Stimulated activated memory B cell treated with anti-CD40 and anti-IgM and Interleukin-4, amounts not matched to agents 10 μg/mL and 1 μg/mL and 100 μg/mL, for 72 hours (primary cell): ENCODE data around the gene METTL4.

ENCODE experiments used
- ATAC-seq: fragments of 150-1000 bp; cut with Tn5 transposase; 2 replicates; pipeline ENCODE4 v1.10.0; 2021
- H3K27ac Mint-ChIP-seq: one replicate; pipeline ENCODE4 v1.8.0; 2022; ENCODE audit warnings: mild to moderate bottlenecking, mixed read lengths
- H3K27me3 Mint-ChIP-seq: one replicate; pipeline ENCODE4 v1.8.0; 2022; ENCODE audit warnings: mixed read lengths
- H3K36me3 Mint-ChIP-seq: one replicate; pipeline ENCODE4 v1.8.0; 2022; ENCODE audit warnings: mixed read lengths
- H3K4me1 Mint-ChIP-seq: one replicate; pipeline ENCODE4 v1.8.0; 2022; ENCODE audit warnings: mixed read lengths
- H3K4me3 Mint-ChIP-seq: one replicate; pipeline ENCODE4 v1.8.0; 2022; ENCODE audit warnings: mild to moderate bottlenecking, moderate library complexity, mixed read lengths
- H3K9me3 Mint-ChIP-seq: one replicate; pipeline ENCODE4 v1.8.0; 2022; ENCODE audit warnings: mixed read lengths

The METTL4 gene

DNA sequence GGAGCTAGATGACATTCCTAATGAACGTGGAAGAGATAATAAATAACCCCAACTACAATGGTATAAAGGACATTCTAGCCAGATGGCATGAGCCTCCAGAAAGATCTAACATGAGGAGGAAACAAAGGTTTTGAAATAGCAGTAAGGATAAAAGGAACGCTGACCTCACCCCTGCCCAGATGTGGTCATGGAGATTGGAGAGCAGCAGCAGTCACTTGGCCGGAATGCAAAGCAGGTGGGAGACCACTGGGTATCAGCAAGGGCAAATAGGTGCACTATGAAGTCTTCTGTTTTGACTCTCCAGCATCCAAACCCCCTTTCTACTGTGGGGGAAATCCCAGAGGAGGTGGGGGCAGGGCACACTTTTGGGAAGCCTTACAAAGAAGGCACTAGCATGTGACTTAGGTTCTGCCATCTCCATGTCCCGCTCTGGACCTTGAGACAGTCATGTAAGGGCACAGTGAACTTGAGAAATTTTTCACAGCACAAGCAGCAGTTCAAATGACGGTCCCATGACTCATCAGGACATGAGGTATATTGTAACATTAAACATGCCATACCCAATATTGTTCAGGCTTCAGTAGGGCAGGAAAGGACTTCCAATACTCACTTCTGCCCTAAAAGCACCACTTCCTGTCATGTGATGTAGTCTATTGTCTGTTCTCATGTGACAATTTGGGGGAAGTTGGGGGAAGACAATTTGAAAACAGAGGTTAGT lies 55.2 kb downstream of the METTL4 start:
- H3K27ac Mint-ChIP-seq = no peak overlapping the region
- ATAC-seq = peak; percentile 50
- H3K9me3 Mint-ChIP-seq = no peaks in the 10 kb centered on the region
- peaks cover 8% of the 10 kb centered on the region for H3K36me3 Mint-ChIP-seq
- peaks cover 13% of the 10 kb centered on the region for H3K4me1 Mint-ChIP-seq
- no peak overlapping the region for H3K4me3 Mint-ChIP-seq
- H3K27me3 Mint-ChIP-seq = no peaks in the 10 kb centered on the region

GRCh38 chr18:2515171-2515787 lies 56.0 kb downstream of the METTL4 start:
- H3K4me3 Mint-ChIP-seq = no peak overlapping the region
- ATAC-seq = no peak
- H3K27ac Mint-ChIP-seq = no peak overlapping the region
- H3K4me1 Mint-ChIP-seq = peaks cover 13% of the 10 kb centered on the region
- peaks cover 8% of the 10 kb centered on the region for H3K36me3 Mint-ChIP-seq
- H3K27me3 Mint-ChIP-seq = no peaks in the 10 kb centered on the region
- H3K9me3 Mint-ChIP-seq = no peaks in the 10 kb centered on the region

- H3K27ac Mint-ChIP-seq = no peak overlapping the region
- H3K27me3 Mint-ChIP-seq = no peaks in the 10 kb centered on the region
- H3K4me3 Mint-ChIP-seq = no peak overlapping the region
- peaks cover 8% of the 10 kb centered on the region for H3K36me3 Mint-ChIP-seq
- ATAC-seq = no peak
- no peaks in the 10 kb centered on the region for H3K9me3 Mint-ChIP-seq
- H3K4me1 Mint-ChIP-seq = peaks cover 13% of the 10 kb centered on the region
These were observed 57.7 kb downstream of the METTL4 start for GRCh38 chr18:2513616-2514015.

GRCh38 chr18:2512059-2512458 lies 59.2 kb downstream of the METTL4 start:
- peaks cover 13% of the 10 kb centered on the region for H3K4me1 Mint-ChIP-seq
- no peak for ATAC-seq
- peaks cover 8% of the 10 kb centered on the region for H3K36me3 Mint-ChIP-seq
- H3K4me3 Mint-ChIP-seq = no peak overlapping the region
- no peaks in the 10 kb centered on the region for H3K27me3 Mint-ChIP-seq
- H3K9me3 Mint-ChIP-seq = no peaks in the 10 kb centered on the region
- H3K27ac Mint-ChIP-seq = no peak overlapping the region

DNA sequence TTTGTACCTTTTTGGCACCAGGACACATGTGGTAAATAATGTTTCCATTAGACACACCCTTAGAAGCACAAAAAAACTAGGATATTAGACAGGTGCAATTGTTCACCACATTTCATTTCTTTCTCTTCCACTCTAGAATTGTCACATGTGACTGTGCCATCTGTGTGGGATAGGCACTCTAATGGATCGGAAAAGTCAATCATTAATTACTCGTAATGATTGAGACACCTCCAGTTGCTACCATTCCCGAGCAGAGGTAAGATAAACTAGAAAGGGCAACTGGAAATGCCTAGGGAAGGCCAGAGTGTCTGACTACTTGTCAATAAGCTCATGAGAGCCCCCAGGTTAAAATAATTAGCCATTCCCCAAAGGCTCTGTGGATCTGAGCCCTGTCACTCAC lies 59.9 kb downstream of the METTL4 start:
- Mint-ChIP-seq H3K27me3 (no peaks in the 10 kb centered on the region), H3K4me3 (no peak overlapping the region), H3K9me3 (no peaks in the 10 kb centered on the region), H3K36me3 (peaks cover 8% of the 10 kb centered on the region), H3K4me1 (peaks cover 13% of the 10 kb centered on the region), H3K27ac (no peak overlapping the region)
- no peak for ATAC-seq

GRCh38 chr18:2510416-2510815 lies 60.9 kb downstream of the METTL4 start:
- no peak for ATAC-seq
- Mint-ChIP-seq H3K4me3 (no peak overlapping the region), H3K4me1 (peaks cover 5% of the 10 kb centered on the region), H3K27me3 (no peaks in the 10 kb centered on the region), H3K27ac (no peak overlapping the region), H3K9me3 (no peaks in the 10 kb centered on the region), H3K36me3 (peaks cover 3% of the 10 kb centered on the region)

GRCh38 chr18:2508678-2509077 lies 62.6 kb downstream of the METTL4 start:
- Mint-ChIP-seq H3K4me1 (no peaks in the 10 kb centered on the region), H3K36me3 (no peaks in the 10 kb centered on the region), H3K27ac (no peak overlapping the region), H3K9me3 (no peaks in the 10 kb centered on the region), H3K4me3 (no peak overlapping the region), H3K27me3 (no peaks in the 10 kb centered on the region)
- ATAC-seq = no peak

DNA sequence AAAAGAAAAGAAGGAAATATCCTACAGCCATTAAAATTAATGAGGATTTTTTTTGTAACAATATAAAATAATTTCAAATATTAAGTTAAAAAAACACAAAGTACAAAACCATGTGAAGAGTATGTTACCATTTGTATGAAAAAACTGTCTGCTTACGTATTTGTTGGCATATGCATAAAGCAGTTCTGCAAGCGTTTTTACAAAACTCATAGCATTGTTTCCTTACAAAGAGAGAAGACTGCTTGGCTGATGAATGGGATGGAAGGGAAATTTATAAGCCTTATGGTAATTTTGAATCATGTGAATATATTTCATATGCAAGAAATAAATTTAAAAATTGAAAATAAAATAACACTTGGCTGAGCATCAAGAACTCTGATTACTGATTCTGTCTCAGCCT lies 63.1 kb downstream of the METTL4 start:
- Mint-ChIP-seq H3K4me3 (no peak overlapping the region), H3K4me1 (peaks cover under 1% of the 10 kb centered on the region), H3K27ac (no peak overlapping the region), H3K9me3 (no peaks in the 10 kb centered on the region), H3K36me3 (no peaks in the 10 kb centered on the region), H3K27me3 (no peaks in the 10 kb centered on the region)
- no peak for ATAC-seq

- Mint-ChIP-seq H3K9me3 (no peaks in the 10 kb centered on the region), H3K36me3 (no peaks in the 10 kb centered on the region), H3K4me1 (peaks cover 7% of the 10 kb centered on the region), H3K27me3 (no peaks in the 10 kb centered on the region), H3K4me3 (no peak overlapping the region), H3K27ac (no peak overlapping the region)
- ATAC-seq = no peak
These were observed 66.7 kb downstream of the METTL4 start for GRCh38 chr18:2504642-2505041.

- H3K36me3 Mint-ChIP-seq = no peaks in the 10 kb centered on the region
- H3K9me3 Mint-ChIP-seq = no peaks in the 10 kb centered on the region
- H3K4me3 Mint-ChIP-seq = no peak overlapping the region
- no peak for ATAC-seq
- peaks cover 7% of the 10 kb centered on the region for H3K4me1 Mint-ChIP-seq
- no peaks in the 10 kb centered on the region for H3K27me3 Mint-ChIP-seq
- H3K27ac Mint-ChIP-seq = no peak overlapping the region
These were observed 68.4 kb downstream of the METTL4 start for GRCh38 chr18:2502880-2503279.

DNA sequence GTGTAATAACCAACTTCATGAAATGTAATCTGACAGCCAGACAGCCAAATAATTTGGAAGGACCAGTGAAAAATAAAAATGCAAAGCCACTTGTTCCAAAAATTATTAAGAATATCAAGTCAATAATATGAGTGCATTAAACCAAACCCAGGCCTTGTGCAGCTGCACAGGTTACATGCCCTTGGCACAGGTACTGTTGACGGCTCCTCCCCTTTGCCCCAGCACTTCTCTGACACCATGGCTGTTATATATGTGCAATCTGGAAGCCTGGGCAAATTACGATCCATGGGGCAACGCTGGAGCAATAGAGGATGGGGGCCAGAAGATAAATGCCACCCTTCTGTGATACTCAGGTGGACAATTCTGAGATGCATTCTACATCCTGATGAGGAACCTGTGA lies 68.9 kb downstream of the METTL4 start:
- H3K27ac Mint-ChIP-seq = no peak overlapping the region
- no peaks in the 10 kb centered on the region for H3K27me3 Mint-ChIP-seq
- peaks cover 7% of the 10 kb centered on the region for H3K4me1 Mint-ChIP-seq
- H3K9me3 Mint-ChIP-seq = no peaks in the 10 kb centered on the region
- no peaks in the 10 kb centered on the region for H3K36me3 Mint-ChIP-seq
- no peak for ATAC-seq
- H3K4me3 Mint-ChIP-seq = no peak overlapping the region

DNA sequence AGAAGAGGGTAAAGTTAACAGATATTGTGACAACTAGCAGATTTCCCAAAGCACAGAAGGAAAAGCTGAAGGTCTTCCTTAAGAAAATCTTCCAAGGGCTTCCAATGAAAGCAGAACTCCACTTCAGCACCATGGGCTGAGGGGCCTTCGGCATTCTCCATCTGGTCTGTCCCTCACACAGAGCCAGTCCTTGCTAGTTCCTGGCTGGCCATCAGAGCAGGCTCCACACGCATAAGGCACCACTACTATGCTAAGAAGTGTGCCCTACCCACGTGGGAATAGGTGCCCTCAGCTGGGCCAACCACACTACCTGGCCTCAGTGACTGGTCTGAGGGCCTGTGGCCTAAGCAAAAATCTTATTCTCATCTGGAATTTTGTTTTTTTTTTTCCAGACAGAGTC lies 73.5 kb downstream of the METTL4 start:
- no peak overlapping the region for H3K4me3 Mint-ChIP-seq
- H3K27me3 Mint-ChIP-seq = no peaks in the 10 kb centered on the region
- no peaks in the 10 kb centered on the region for H3K9me3 Mint-ChIP-seq
- H3K4me1 Mint-ChIP-seq = peaks cover 3% of the 10 kb centered on the region
- no peak for ATAC-seq
- no peak overlapping the region for H3K27ac Mint-ChIP-seq
- no peaks in the 10 kb centered on the region for H3K36me3 Mint-ChIP-seq

- Mint-ChIP-seq H3K36me3 (no peaks in the 10 kb centered on the region), H3K27me3 (no peaks in the 10 kb centered on the region), H3K27ac (no peak overlapping the region), H3K4me1 (no peaks in the 10 kb centered on the region), H3K9me3 (no peaks in the 10 kb centered on the region), H3K4me3 (no peak overlapping the region)
- ATAC-seq = no peak
These were observed 75.9 kb downstream of the METTL4 start for GRCh38 chr18:2495381-2495780.

DNA sequence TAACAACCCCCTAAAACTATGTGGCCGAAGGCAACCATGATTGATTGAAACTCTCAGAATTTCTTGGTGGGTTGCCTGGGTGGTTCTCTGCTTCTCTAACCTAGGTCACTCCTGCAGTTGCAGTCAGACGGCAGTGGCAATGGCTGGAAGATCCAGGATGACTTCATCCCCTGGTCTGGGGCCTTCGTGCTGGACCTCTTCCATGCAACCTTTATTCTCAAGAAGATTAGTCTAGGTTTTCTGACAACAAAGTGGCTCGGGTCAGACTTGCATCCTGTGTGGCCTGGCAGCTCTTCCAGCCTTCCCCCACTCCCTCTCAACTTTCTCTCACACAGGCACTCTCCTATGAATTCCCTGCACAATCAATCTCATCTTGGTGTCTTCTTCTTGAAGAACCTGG lies 76.4 kb downstream of the METTL4 start:
- ATAC-seq = no peak
- H3K27ac Mint-ChIP-seq = no peak overlapping the region
- no peaks in the 10 kb centered on the region for H3K9me3 Mint-ChIP-seq
- no peaks in the 10 kb centered on the region for H3K27me3 Mint-ChIP-seq
- H3K4me1 Mint-ChIP-seq = no peaks in the 10 kb centered on the region
- no peak overlapping the region for H3K4me3 Mint-ChIP-seq
- H3K36me3 Mint-ChIP-seq = no peaks in the 10 kb centered on the region
